SK-N-SH (cell line): ENCODE results near the gene ARF4. TPM values are rescaled to one million over a fixed set of nuclear protein-coding genes. Genes with fewer than 3 reads are reported as not detected.

Experiments used
- CTCF ChIA-PET: fragments of 300-600, 350-600 bp; formaldehyde crosslinking; extraction: SDS; loops from one replicate; lab custom pipeline; 2021; lab: Yijun Ruan, JAX
- POLR2A ChIA-PET: fragments of 350-600 bp; sonication (Branson Sonifier 250); formaldehyde crosslinking; extraction: SDS; loops from one replicate; lab custom pipeline; 2020; ENCODE audit warnings: antibody characterized with exemption, inconsistent platforms; lab: Yijun Ruan, JAX
- DNase-seq: peaks from one replicate; pipeline ENCODE4 v3.0.0; 2012
- H2AFZ ChIP-seq: fragments of 200-600 bp; sonication (generic); 2 replicates; pipeline ENCODE4 v1.8.1; 2016; ENCODE audit warnings: antibody characterized with exemption, mild to moderate bottlenecking, low read depth
- H3F3A ChIP-seq: fragments of 200-600 bp; sonication (generic); replicated peaks from 2 replicates; pipeline ENCODE3; 2016; ENCODE audit warnings: antibody characterized with exemption, mild to moderate bottlenecking; ENCODE audit not compliant: insufficient read depth
- H3K27ac ChIP-seq, 2 experiments: fragments of 200-500 bp in 1 of 2; fragments of 200-600 bp in 1 of 2; sonication (Bioruptor generic) in 1 of 2; sonication (generic), shearing (Covaris generic) in 1 of 2; 2 replicates each; pipeline versions ENCODE4 v1.5.1 to v1.6.1; 2014 to 2016; ENCODE audit warnings: low read depth in 2 of 2, inconsistent platforms in 1 of 2, low read length in 1 of 2, mild to moderate bottlenecking in 1 of 2, mixed read lengths in 1 of 2
- H3K27me3 ChIP-seq: fragments of 200-600 bp; sonication (generic), shearing (Covaris generic); 2 replicates; pipeline ENCODE4 v1.6.1; 2016; ENCODE audit warnings: mixed run types; ENCODE audit not compliant: insufficient read depth
- H3K36me3 ChIP-seq, 2 experiments: fragments of 200-500 bp in 1 of 2; fragments of 200-600 bp in 1 of 2; sonication (Bioruptor generic) in 1 of 2; sonication (generic) in 1 of 2; replicated peaks in 1 of 2; 2 replicates each; pipeline versions ENCODE3 to v1.5.1; 2014 to 2016; ENCODE audit warnings: low read length in 1 of 2, mild to moderate bottlenecking in 1 of 2; ENCODE audit not compliant: insufficient read depth in 2 of 2, control insufficient read depth in 1 of 2
- H3K4me1 ChIP-seq, 2 experiments: fragments of 200-500 bp in 1 of 2; fragments of 200-600 bp in 1 of 2; sonication (Bioruptor generic) in 1 of 2; sonication (generic), shearing (Covaris generic) in 1 of 2; 2 replicates each; pipeline versions ENCODE4 v1.5.1 to v1.6.1; 2014 to 2016; ENCODE audit warnings: low read depth in 1 of 2, low read length in 1 of 2, mixed run types in 1 of 2; ENCODE audit not compliant: insufficient read depth in 2 of 2, control insufficient read depth in 1 of 2
- H3K4me2 ChIP-seq: fragments of 200-600 bp; sonication (generic), shearing (Covaris generic); 2 replicates; pipeline ENCODE4 v1.6.1; 2017; ENCODE audit warnings: mixed run types
- H3K4me3 ChIP-seq, 2 experiments: fragments of 200-500 bp in 1 of 2; fragments of 200-600 bp in 1 of 2; sonication (Bioruptor generic) in 1 of 2; sonication (generic), shearing (Covaris generic) in 1 of 2; 2 replicates each; pipeline versions ENCODE4 v1.5.1 to v1.8.1; 2014 to 2016; ENCODE audit warnings: low read depth in 2 of 2, inconsistent platforms in 1 of 2, low read length in 1 of 2, mild to moderate bottlenecking in 1 of 2, mixed read lengths in 1 of 2, moderate library complexity in 1 of 2
- H3K79me2 ChIP-seq: fragments of 200-600 bp; sonication (generic); 2 replicates; pipeline ENCODE4 v1.8.1; 2017; ENCODE audit warnings: mild to moderate bottlenecking; ENCODE audit not compliant: insufficient read depth
- H3K9ac ChIP-seq: fragments of 200-600 bp; sonication (generic); 2 replicates; pipeline ENCODE4 v1.6.1; 2017; ENCODE audit warnings: mixed run types
- H3K9me2 ChIP-seq: fragments of 200-600 bp; sonication (generic); 2 replicates; pipeline ENCODE4 v1.6.1; 2017; ENCODE audit warnings: mixed run types
- H3K9me3 ChIP-seq: fragments of 200-600 bp; sonication (generic); 2 replicates; pipeline ENCODE4 v1.6.1; 2017; ENCODE audit warnings: mixed run types, mild to moderate bottlenecking, moderate library complexity
- H4K20me1 ChIP-seq: fragments of 200-600 bp; sonication (generic); 2 replicates; pipeline ENCODE4 v1.6.1; 2017; ENCODE audit warnings: mild to moderate bottlenecking, mixed run types; ENCODE audit not compliant: insufficient read depth
- CHD2 ChIP-seq: fragments of 150-350 bp; IDR thresholded peaks from 2 replicates; pipeline ENCODE4 v1.6.1; 2018; ENCODE audit warnings: low read length; ENCODE audit not compliant: partially characterized antibody
- ELF1 ChIP-seq: IDR thresholded peaks from 2 replicates; pipeline ENCODE4 v1.4.0; 2012
- EZH2phosphoT487 ChIP-seq: fragments of 200-600 bp; sonication (generic); IDR thresholded peaks from 2 replicates; pipeline ENCODE4 v1.6.1; 2017; ENCODE audit warnings: low read depth, mixed run types, mild to moderate bottlenecking, antibody characterized with exemption, moderate library complexity, borderline replicate concordance
- FOXJ3 ChIP-seq: sonication (generic); formaldehyde crosslinking; IDR thresholded peaks from 2 replicates; pipeline ENCODE4 v1.5.1; 2020; ENCODE audit warnings: mild to moderate bottlenecking, missing genetic modification reagents
- GATA2 ChIP-seq: sonication (generic); formaldehyde crosslinking; IDR thresholded peaks from 2 replicates; pipeline ENCODE4 v1.5.0; 2020; ENCODE audit warnings: mild to moderate bottlenecking, missing genetic modification reagents
- JUND ChIP-seq: IDR thresholded peaks from 2 replicates; pipeline ENCODE4 v1.4.0; 2012
- MEF2A ChIP-seq: IDR thresholded peaks from 2 replicates; pipeline ENCODE4 v1.4.0; 2012; ENCODE audit warnings: low read depth, borderline replicate concordance
- MXI1 ChIP-seq: IDR thresholded peaks from 2 replicates; pipeline ENCODE4 v1.6.1; 2012; ENCODE audit warnings: mild to moderate bottlenecking, low read depth, low read length, improper control_type of control experiment
- POLR2AphosphoS5 ChIP-seq: IDR thresholded peaks from 2 replicates; pipeline ENCODE4 v1.6.1; 2012; ENCODE audit warnings: low read depth, low read length
- RCOR1 ChIP-seq: fragments of 150-350 bp; IDR thresholded peaks from 2 replicates; pipeline ENCODE4 v1.6.1; 2017; ENCODE audit warnings: antibody characterized with exemption, low read length
- RFX5 ChIP-seq: IDR thresholded peaks from 2 replicates; pipeline ENCODE4 v1.6.1; 2012; ENCODE audit warnings: mild to moderate bottlenecking, improper control_type of control experiment, low read length
- TAF1 ChIP-seq: IDR thresholded peaks from 2 replicates; pipeline ENCODE4 v1.6.1; 2012; ENCODE audit warnings: low read depth, mild to moderate bottlenecking, low read length, moderate library complexity, borderline replicate concordance
- TEAD4 ChIP-seq: IDR thresholded peaks from 2 replicates; pipeline ENCODE4 v1.4.0; 2012; ENCODE audit warnings: mild to moderate bottlenecking, borderline replicate concordance; ENCODE audit not compliant: insufficient read depth
- YY1 ChIP-seq: IDR thresholded peaks from 2 replicates; pipeline ENCODE4 v1.4.0; 2012; ENCODE audit warnings: low read depth, mild to moderate bottlenecking
- WGBS: methylation state at CpG from one replicate; pipeline ENCODE4 v1.1.6; 2017; ENCODE audit warnings: low lambda C conversion rate; 5-methylcytosine and 5-hydroxymethylcytosine counted together
- polyA plus RNA-seq, 3 experiments: library from polyadenylated mRNA; depleted of rRNA; stranded (reverse); fragments of >200 nt; gene quantifications; 2 replicates each; pipeline ENCODE4 v1.2.3, GENCODE V29; 2012
- TF ChIP-seq, protein P1 (sequence below): fragments of 150-350 bp; IDR thresholded peaks from 2 replicates; pipeline ENCODE4 v1.6.1; 2017; ENCODE audit warnings: antibody characterized with exemption, low read length, low read depth, borderline replicate concordance
- TF ChIP-seq, protein P2 (sequence below): IDR thresholded peaks from 2 replicates; pipeline ENCODE4 v1.6.1; 2012; ENCODE audit warnings: mild to moderate bottlenecking, low read depth, low read length, moderate library complexity
- TF ChIP-seq, protein P3 (sequence below): IDR thresholded peaks from 2 replicates; pipeline ENCODE4; 2012
- TF ChIP-seq, protein P4 (sequence below): IDR thresholded peaks from 2 replicates; pipeline ENCODE4 v1.4.0; 2012; ENCODE audit warnings: low read depth, borderline replicate concordance
- TF ChIP-seq, protein P5 (sequence below): fragments of 150-350 bp; IDR thresholded peaks from 2 replicates; pipeline ENCODE4 v1.6.1; 2016; ENCODE audit warnings: mild to moderate bottlenecking, low read depth, low read length

ARF4 gene
- polyA plus RNA-seq, 1 of the 3 experiments (the other 2 are of a cell fraction): 150 TPM

DNA sequence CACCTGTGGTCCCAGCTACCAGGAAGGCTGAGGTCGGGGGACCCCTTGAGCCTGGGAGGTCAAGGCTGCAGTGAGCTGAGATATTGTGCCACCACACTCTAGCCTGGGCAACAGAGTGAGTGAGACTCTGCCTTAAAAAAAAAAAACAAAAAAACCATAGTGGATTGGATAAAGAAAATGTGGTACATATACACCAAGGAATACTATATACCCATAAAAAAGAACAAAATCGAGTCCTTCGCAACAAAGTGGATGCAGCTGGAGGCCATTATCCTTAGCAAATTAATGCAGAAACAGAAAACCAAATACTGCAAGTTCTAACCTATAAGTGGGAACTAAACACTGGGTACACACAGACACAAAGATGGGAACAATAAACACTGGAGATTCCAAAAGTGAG, 20.6 kb upstream of the ARF4 start:
- 85% methylated on average over 3 of the region's 3 CpGs for WGBS
- no peak for DNase-seq
- no peaks in the 10 kb centered on the region for H3K4me1 ChIP-seq
- no peaks in the 10 kb centered on the region for H3K27me3 ChIP-seq
- no peak overlapping the region for H3K27ac ChIP-seq
- H3K36me3 ChIP-seq: no peaks in the 10 kb centered on the region
- H3K4me3 ChIP-seq: no peak overlapping the region
- no peak overlapping the region for H2AFZ ChIP-seq
- no peak overlapping the region for H3K4me2 ChIP-seq
- H3K79me2 ChIP-seq: no peaks in the 10 kb centered on the region
- TF ChIP-seq, protein P1, sequence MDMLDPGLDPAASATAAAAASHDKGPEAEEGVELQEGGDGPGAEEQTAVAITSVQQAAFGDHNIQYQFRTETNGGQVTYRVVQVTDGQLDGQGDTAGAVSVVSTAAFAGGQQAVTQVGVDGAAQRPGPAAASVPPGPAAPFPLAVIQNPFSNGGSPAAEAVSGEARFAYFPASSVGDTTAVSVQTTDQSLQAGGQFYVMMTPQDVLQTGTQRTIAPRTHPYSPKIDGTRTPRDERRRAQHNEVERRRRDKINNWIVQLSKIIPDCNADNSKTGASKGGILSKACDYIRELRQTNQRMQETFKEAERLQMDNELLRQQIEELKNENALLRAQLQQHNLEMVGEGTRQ: no peak
- TF ChIP-seq, protein P2, sequence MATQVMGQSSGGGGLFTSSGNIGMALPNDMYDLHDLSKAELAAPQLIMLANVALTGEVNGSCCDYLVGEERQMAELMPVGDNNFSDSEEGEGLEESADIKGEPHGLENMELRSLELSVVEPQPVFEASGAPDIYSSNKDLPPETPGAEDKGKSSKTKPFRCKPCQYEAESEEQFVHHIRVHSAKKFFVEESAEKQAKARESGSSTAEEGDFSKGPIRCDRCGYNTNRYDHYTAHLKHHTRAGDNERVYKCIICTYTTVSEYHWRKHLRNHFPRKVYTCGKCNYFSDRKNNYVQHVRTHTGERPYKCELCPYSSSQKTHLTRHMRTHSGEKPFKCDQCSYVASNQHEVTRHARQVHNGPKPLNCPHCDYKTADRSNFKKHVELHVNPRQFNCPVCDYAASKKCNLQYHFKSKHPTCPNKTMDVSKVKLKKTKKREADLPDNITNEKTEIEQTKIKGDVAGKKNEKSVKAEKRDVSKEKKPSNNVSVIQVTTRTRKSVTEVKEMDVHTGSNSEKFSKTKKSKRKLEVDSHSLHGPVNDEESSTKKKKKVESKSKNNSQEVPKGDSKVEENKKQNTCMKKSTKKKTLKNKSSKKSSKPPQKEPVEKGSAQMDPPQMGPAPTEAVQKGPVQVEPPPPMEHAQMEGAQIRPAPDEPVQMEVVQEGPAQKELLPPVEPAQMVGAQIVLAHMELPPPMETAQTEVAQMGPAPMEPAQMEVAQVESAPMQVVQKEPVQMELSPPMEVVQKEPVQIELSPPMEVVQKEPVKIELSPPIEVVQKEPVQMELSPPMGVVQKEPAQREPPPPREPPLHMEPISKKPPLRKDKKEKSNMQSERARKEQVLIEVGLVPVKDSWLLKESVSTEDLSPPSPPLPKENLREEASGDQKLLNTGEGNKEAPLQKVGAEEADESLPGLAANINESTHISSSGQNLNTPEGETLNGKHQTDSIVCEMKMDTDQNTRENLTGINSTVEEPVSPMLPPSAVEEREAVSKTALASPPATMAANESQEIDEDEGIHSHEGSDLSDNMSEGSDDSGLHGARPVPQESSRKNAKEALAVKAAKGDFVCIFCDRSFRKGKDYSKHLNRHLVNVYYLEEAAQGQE: no peak
- no peak for TF ChIP-seq GATA2 (CRISPR knock-in tag)
- ChIA-PET POLR2A (no interaction called here), CTCF (no interaction called here)
- H3K9ac ChIP-seq: no peak overlapping the region
- peaks cover 6% of the 10 kb centered on the region for H3F3A ChIP-seq
- H3K9me2 ChIP-seq: no peaks in the 10 kb centered on the region
- no peaks in the 10 kb centered on the region for H4K20me1 ChIP-seq
- no peaks in the 10 kb centered on the region for H3K9me3 ChIP-seq

DNA sequence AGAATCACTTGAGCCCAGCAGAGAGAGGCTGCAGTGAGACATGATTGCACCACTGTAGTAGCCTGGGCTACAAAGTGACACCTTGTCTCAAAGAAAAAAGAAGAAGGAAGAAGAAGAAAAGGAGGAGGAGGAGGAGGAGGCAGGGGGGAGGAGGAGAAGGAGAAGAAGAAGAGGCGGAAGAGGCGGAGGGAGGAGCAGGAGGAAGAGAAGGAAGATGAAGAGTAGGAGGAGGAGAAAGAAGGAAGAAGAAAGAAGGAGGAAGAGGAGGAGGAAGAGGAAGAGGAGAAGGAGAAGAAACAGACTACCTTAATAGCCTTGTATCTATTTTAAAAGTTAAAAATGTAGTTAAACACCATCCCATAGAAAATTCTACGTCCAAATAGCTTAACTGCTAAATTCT, 19.1 kb upstream of the ARF4 start:
- no peak for DNase-seq
- no peak overlapping the region for H3K9ac ChIP-seq
- no peak overlapping the region for H3K27ac ChIP-seq
- ChIA-PET POLR2A (no interaction called here), CTCF (interaction anchor here (0.6 kb wide), 1 partner anchor 15 kb away, joined by 4 read pairs; no protein-coding TSS in a partner anchor)
- no peaks in the 10 kb centered on the region for H3K36me3 ChIP-seq
- H3K79me2 ChIP-seq: no peaks in the 10 kb centered on the region
- H3K4me2 ChIP-seq: no peak overlapping the region
- no peaks in the 10 kb centered on the region for H4K20me1 ChIP-seq
- TF ChIP-seq TAF1 (no peak), MEF2A (no peak), CHD2 (no peak), GATA2 (CRISPR knock-in tag) (no peak), RCOR1 (no peak), FOXJ3 (CRISPR knock-in tag) (no peak), EZH2phosphoT487 (no peak), MXI1 (no peak), YY1 (no peak), JUND (no peak), TEAD4 (no peak), ELF1 (no peak), POLR2AphosphoS5 (no peak), RFX5 (no peak)
- TF ChIP-seq, protein P3, sequence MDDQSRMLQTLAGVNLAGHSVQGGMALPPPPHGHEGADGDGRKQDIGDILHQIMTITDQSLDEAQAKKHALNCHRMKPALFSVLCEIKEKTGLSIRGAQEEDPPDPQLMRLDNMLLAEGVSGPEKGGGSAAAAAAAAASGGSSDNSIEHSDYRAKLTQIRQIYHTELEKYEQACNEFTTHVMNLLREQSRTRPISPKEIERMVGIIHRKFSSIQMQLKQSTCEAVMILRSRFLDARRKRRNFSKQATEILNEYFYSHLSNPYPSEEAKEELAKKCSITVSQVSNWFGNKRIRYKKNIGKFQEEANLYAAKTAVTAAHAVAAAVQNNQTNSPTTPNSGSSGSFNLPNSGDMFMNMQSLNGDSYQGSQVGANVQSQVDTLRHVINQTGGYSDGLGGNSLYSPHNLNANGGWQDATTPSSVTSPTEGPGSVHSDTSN: no peak
- TF ChIP-seq, protein P4, sequence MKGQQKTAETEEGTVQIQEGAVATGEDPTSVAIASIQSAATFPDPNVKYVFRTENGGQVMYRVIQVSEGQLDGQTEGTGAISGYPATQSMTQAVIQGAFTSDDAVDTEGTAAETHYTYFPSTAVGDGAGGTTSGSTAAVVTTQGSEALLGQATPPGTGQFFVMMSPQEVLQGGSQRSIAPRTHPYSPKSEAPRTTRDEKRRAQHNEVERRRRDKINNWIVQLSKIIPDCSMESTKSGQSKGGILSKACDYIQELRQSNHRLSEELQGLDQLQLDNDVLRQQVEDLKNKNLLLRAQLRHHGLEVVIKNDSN: no peak
- TF ChIP-seq, protein P5, sequence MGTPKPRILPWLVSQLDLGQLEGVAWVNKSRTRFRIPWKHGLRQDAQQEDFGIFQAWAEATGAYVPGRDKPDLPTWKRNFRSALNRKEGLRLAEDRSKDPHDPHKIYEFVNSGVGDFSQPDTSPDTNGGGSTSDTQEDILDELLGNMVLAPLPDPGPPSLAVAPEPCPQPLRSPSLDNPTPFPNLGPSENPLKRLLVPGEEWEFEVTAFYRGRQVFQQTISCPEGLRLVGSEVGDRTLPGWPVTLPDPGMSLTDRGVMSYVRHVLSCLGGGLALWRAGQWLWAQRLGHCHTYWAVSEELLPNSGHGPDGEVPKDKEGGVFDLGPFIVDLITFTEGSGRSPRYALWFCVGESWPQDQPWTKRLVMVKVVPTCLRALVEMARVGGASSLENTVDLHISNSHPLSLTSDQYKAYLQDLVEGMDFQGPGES: no peak
- H3K9me2 ChIP-seq: no peaks in the 10 kb centered on the region
- peaks cover 6% of the 10 kb centered on the region for H3F3A ChIP-seq
- no peak overlapping the region for H3K4me3 ChIP-seq
- no peaks in the 10 kb centered on the region for H3K27me3 ChIP-seq
- no peaks in the 10 kb centered on the region for H3K9me3 ChIP-seq
- no peaks in the 10 kb centered on the region for H3K4me1 ChIP-seq
- no peak overlapping the region for H2AFZ ChIP-seq
- WGBS: 74% methylated on average over 3 of the region's 3 CpGs
